K562 (cell line): ENCODE measurements around the gene VAMP4. TPM values are rescaled to one million over a fixed set of nuclear protein-coding genes. Genes with fewer than 3 reads are reported as not detected.

Experiments
- ATF3 ChIP-seq, 2 experiments: fragments of 450-650 bp in 1 of 2; sonication (generic) in 1 of 2; formaldehyde crosslinking in 1 of 2; IDR thresholded peaks in 1 of 2; conservative IDR thresholded peaks in 1 of 2; 2 replicates each; pipeline versions ENCODE4 v1.6.1 to v1.8.1; 2016 to 2023; ENCODE audit warnings: mild to moderate bottlenecking in 2 of 2, moderate library complexity in 2 of 2, inconsistent platforms in 1 of 2, missing genetic modification reagents in 1 of 2
- FOXK1 ChIP-seq: sonication (generic); formaldehyde crosslinking; IDR thresholded peaks from 2 replicates; pipeline ENCODE4 v1.8.0; 2022; ENCODE audit warnings: missing genetic modification reagents, mild to moderate bottlenecking, borderline replicate concordance
- POLR2A ChIP-seq: fragments of 450-650 bp; conservative IDR thresholded peaks from 2 replicates; pipeline ENCODE4 v1.6.1; 2016
- REST ChIP-seq, 2 experiments: fragments of 450-650 bp; formaldehyde crosslinking in 1 of 2; IDR thresholded peaks; 2 replicates each; pipeline versions ENCODE4 v1.4.0 to v1.6.1; 2014 to 2020; ENCODE audit warnings: mild to moderate bottlenecking in 2 of 2, borderline replicate concordance in 1 of 2, low read depth in 1 of 2
- SAP30 ChIP-seq: fragments of 200-600 bp; sonication (generic); IDR thresholded peaks from 2 replicates; pipeline ENCODE4 v1.6.1; 2012; ENCODE audit warnings: borderline replicate concordance, low read depth, mild to moderate bottlenecking, moderate library complexity, low read length, control low read depth, inconsistent platforms; ENCODE audit not compliant: insufficient read depth, poor library complexity, severe bottlenecking
- SFPQ ChIP-seq: fragments of 200-400 bp; formaldehyde crosslinking; IDR thresholded peaks from 2 replicates; pipeline ENCODE4 v1.6.1; 2017; ENCODE audit warnings: mild to moderate bottlenecking, low read depth, low read length, moderate library complexity
- SIX5 ChIP-seq, 2 experiments: IDR thresholded peaks; 2 replicates each; pipeline ENCODE4 v1.6.1; 2011; ENCODE audit warnings: low read length in 2 of 2, borderline replicate concordance in 1 of 2, low read depth in 1 of 2, mild to moderate bottlenecking in 1 of 2, moderate library complexity in 1 of 2; ENCODE audit not compliant: insufficient read depth in 1 of 2
- polyA plus RNA-seq, 8 experiments: library from polyadenylated mRNA; depleted of rRNA in 4 of 8; stranded (reverse) in 5 of 8; unstranded in 3 of 8; fragments of >200 nt; fragmentation: Nextera tagmentation in 2 of 8; fragmentation: Illumina TruSeq in 1 of 8; extraction: Ambion mirVana in 2 of 8; extraction: Trizol in 1 of 8; gene quantifications; 2 replicates each; pipeline versions ENCODE4 v1.2.1 to v1.2.3, GENCODE V29; 2011 to 2014; ENCODE audit warnings: inconsistent platforms in 1 of 8, missing spikeins in 1 of 8
- total RNA-seq, 7 experiments: library from RNA; depleted of rRNA in 6 of 7; stranded (reverse); fragments of >200 nt in 6 of 7; fragmentation: Illumina TruSeq in 2 of 7; extraction: Trizol in 2 of 7; gene quantifications; 2 replicates each; pipeline versions ENCODE4 v1.2.1 to v1.2.3, GENCODE V29; 2011 to 2021; ENCODE audit warnings: low replicate concordance in 1 of 7

The VAMP4 gene
- total and polyA plus RNA-seq, 9 of the 15 experiments (the other 6 are each of a cell fraction or from before 2014, with no cell fraction given) = 3.3 to 21.4 (median 11.9) TPM

GRCh38 chr1:171740987-171741871 is 636 bp downstream of the VAMP4 start (continued):
- TF ChIP-seq ATF3 (IDR thresholded peaks at IDR 0.05) = 0 out of 2 replicates have a peak, but pooled peaks have one; percentile 11
- TF ChIP-seq ATF3 (CRISPR knock-in tag; conservative IDR thresholded peaks at IDR 0.05) = no peak
- TF ChIP-seq POLR2A = no peak
- TF ChIP-seq SAP30 = peak; percentile 73
- TF ChIP-seq SFPQ = no peak
- no peak for TF ChIP-seq SIX5 (IDR thresholded peaks at IDR 0.05; ENCODE audit: borderline replicate concordance in 1 of 2, insufficient read depth in 1 of 2, low read depth in 1 of 2, low read length in 2 of 2)
- no peak; the same call in 1 of the 2 replicates for TF ChIP-seq FOXK1 (CRISPR knock-in tag)
- no peak; the same call in 1 of the 2 replicates for TF ChIP-seq REST (IDR thresholded peaks at IDR 0.05; ENCODE audit: borderline replicate concordance)
- TF ChIP-seq REST (CRISPR knock-in tag; IDR thresholded peaks at IDR 0.05; ENCODE audit: low read depth) = no peak
